Measurements from ENCODE around the gene MAP7D2. TPM values are rescaled to one million over a fixed set of nuclear protein-coding genes. Genes with fewer than 3 reads are reported as not detected.
"Not testable (repeated sequence)": the region's sequence is repeated elsewhere in the genome, so short reads cannot be mapped to it uniquely, and the experiment has no call there.

The MAP7D2 gene
- total RNA-seq, 1 experiment from 2014 or later, result 0.91 TPM

GRCh38 chrX:20130357-20130756 is 13.7 kb upstream of the MAP7D2 start:
- Histone ChIP-seq H3K4me2 (ENCODE audit: low read length) (no peak overlapping the region), H4K20me1 (ENCODE audit: low read length) (peaks cover 19% of the 10 kb centered on the region; the same call in 1 of the 2 replicates), H3K79me2 (ENCODE audit: low read length) (peaks cover 10% of the 10 kb centered on the region), H2AFZ (ENCODE audit: low read length) (no peak overlapping the region), H3K4me1 (ENCODE audit: insufficient read depth, low read length) (no peaks in the 10 kb centered on the region), H3K9ac (ENCODE audit: low read length) (no peak overlapping the region), H3K9me3 (ENCODE audit: low read length) (no peaks in the 10 kb centered on the region), H3K27me3 (ENCODE audit: low read length) (no peaks in the 10 kb centered on the region), H3K27ac (ENCODE audit: low read length) (no peak overlapping the region), H3F3A (ENCODE audit: low read length, unreplicated experiment) (peaks cover 9% of the 10 kb centered on the region), H3K4me3 (ENCODE audit: low read length) (no peak overlapping the region), H3K9me2 (replicated peaks; ENCODE audit: low read length) (no peaks in the 10 kb centered on the region), H3K36me3 (ENCODE audit: low read depth, low read length) (peaks cover 58% of the 10 kb centered on the region)
- intact Hi-C loops (cut with micrococcal nuclease), result no loop called here
- no peak for ATAC-seq
- DNase-seq, result no peak
- ChIA-PET CTCF (no interaction called here), POLR2A (ENCODE audit: unreplicated experiment) (no interaction called here)
- no TSS peak for BruUV-seq (replicated peaks)
- no peak for TF ChIP-seq EZH2phosphoT487 (IDR thresholded peaks at IDR 0.05; ENCODE audit: borderline replicate concordance, low read length)
- TF ChIP-seq CTCF (conservative IDR thresholded peaks at IDR 0.05; ENCODE audit: low read depth, low read length), result no peak
- TF ChIP-seq EZH2 (IDR thresholded peaks at IDR 0.05; ENCODE audit: low read length, unreplicated experiment), result no peak

DNA sequence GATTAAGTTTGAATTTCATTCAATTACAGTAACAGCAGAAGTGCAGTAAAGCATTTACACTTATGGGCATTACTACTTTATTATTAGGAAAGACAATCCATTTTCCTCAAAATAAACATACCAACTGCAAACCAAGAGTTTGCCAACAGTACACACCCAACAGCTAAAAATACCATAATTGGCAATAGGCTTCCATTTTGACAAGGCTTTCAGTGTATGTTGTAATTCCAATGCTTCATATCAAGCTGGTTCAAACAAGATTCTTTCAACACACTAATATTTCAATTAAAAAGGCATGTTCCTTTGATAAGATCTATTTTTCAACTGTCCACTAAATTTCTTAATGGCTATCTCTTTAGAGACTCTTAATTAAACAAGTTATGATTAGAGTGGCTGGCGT is 12.8 kb upstream of the MAP7D2 start:
- no TSS peak for BruUV-seq (replicated peaks)
- no peaks in the 10 kb centered on the region for H3K4me1 ChIP-seq (ENCODE audit: insufficient read depth, low read length)
- no peaks in the 10 kb centered on the region for H3K9me2 ChIP-seq (replicated peaks; ENCODE audit: low read length)
- H3K9me3 ChIP-seq (ENCODE audit: low read length), result no peaks in the 10 kb centered on the region
- H3K79me2 ChIP-seq (ENCODE audit: low read length), result peaks cover 3% of the 10 kb centered on the region; the same call in 1 of the 2 replicates
- ATAC-seq (no peak), DNase-seq (no peak)
- H3K9ac ChIP-seq (ENCODE audit: low read length), result no peak overlapping the region
- H3K36me3 ChIP-seq (ENCODE audit: low read depth, low read length), result peaks cover 58% of the 10 kb centered on the region
- H2AFZ ChIP-seq (ENCODE audit: low read length), result no peak overlapping the region
- H4K20me1 ChIP-seq (ENCODE audit: low read length), result peaks cover 19% of the 10 kb centered on the region; the same call in 1 of the 2 replicates
- H3K27ac ChIP-seq (ENCODE audit: low read length), result no peak overlapping the region
- ChIA-PET POLR2A (ENCODE audit: unreplicated experiment) (no interaction called here), CTCF (no interaction called here)
- TF ChIP-seq CTCF (conservative IDR thresholded peaks at IDR 0.05; ENCODE audit: low read depth, low read length) (no peak), EZH2 (IDR thresholded peaks at IDR 0.05; ENCODE audit: low read length, unreplicated experiment) (no peak), EZH2phosphoT487 (IDR thresholded peaks at IDR 0.05; ENCODE audit: borderline replicate concordance, low read length) (no peak)
- intact Hi-C loops (cut with micrococcal nuclease), result no loop called here
- H3K27me3 ChIP-seq (ENCODE audit: low read length), result no peaks in the 10 kb centered on the region
- H3F3A ChIP-seq (ENCODE audit: low read length, unreplicated experiment), result peaks cover 9% of the 10 kb centered on the region
- H3K4me3 ChIP-seq (ENCODE audit: low read length), result no peak overlapping the region
- H3K4me2 ChIP-seq (ENCODE audit: low read length), result no peak overlapping the region

GRCh38 chrX:20128670-20129069 is 12.0 kb upstream of the MAP7D2 start:
- no peak for TF ChIP-seq EZH2phosphoT487 (IDR thresholded peaks at IDR 0.05; ENCODE audit: borderline replicate concordance, low read length)
- TF ChIP-seq CTCF (conservative IDR thresholded peaks at IDR 0.05; ENCODE audit: low read depth, low read length), result no peak
- no peak for TF ChIP-seq EZH2 (IDR thresholded peaks at IDR 0.05; ENCODE audit: low read length, unreplicated experiment)
- no peak overlapping the region for H3K4me2 ChIP-seq (ENCODE audit: low read length)
- H3K4me3 ChIP-seq (ENCODE audit: low read length), result no peak overlapping the region
- no peak overlapping the region for H3K27ac ChIP-seq (ENCODE audit: low read length)
- POLR2A ChIA-PET (ENCODE audit: unreplicated experiment), result interaction anchor here (0.7 kb wide), 1 partner anchor 28 kb away, joined by 9 read pairs; no protein-coding TSS in a partner anchor
- H4K20me1 ChIP-seq (ENCODE audit: low read length), result peaks cover 18% of the 10 kb centered on the region; the same call in 1 of the 2 replicates
- H3K9me3 ChIP-seq (ENCODE audit: low read length), result no peaks in the 10 kb centered on the region
- no peaks in the 10 kb centered on the region for H3K9me2 ChIP-seq (replicated peaks; ENCODE audit: low read length)
- H3K27me3 ChIP-seq (ENCODE audit: low read length), result no peaks in the 10 kb centered on the region
- H3K79me2 ChIP-seq (ENCODE audit: low read length), result peaks cover 3% of the 10 kb centered on the region; the same call in 1 of the 2 replicates
- no TSS peak for BruUV-seq (replicated peaks)
- DNase-seq (no peak), ATAC-seq (no peak)
- H3K9ac ChIP-seq (ENCODE audit: low read length), result no peak overlapping the region
- peaks cover 9% of the 10 kb centered on the region for H3F3A ChIP-seq (ENCODE audit: low read length, unreplicated experiment)
- CTCF ChIA-PET, result no interaction called here
- H2AFZ ChIP-seq (ENCODE audit: low read length), result no peak overlapping the region
- peaks cover 52% of the 10 kb centered on the region for H3K36me3 ChIP-seq (ENCODE audit: low read depth, low read length)
- H3K4me1 ChIP-seq (ENCODE audit: insufficient read depth, low read length), result no peaks in the 10 kb centered on the region
- intact Hi-C loops (cut with micrococcal nuclease), result no loop called here

GRCh38 chrX:20127440-20127839 is 10.7 kb upstream of the MAP7D2 start:
- peak; percentile 59; the same call in 1 of the 2 replicates for ATAC-seq
- H3K4me1 ChIP-seq (ENCODE audit: insufficient read depth, low read length); H3K27me3 ChIP-seq (ENCODE audit: low read length); H3K79me2 ChIP-seq (ENCODE audit: low read length); H3K9ac ChIP-seq (ENCODE audit: low read length); H2AFZ ChIP-seq (ENCODE audit: low read length); CTCF ChIA-PET; intact Hi-C loops (cut with micrococcal nuclease); H3K4me2 ChIP-seq (ENCODE audit: low read length); H3K4me3 ChIP-seq (ENCODE audit: low read length); DNase-seq; H3K9me3 ChIP-seq (ENCODE audit: low read length); H3K27ac ChIP-seq (ENCODE audit: low read length); H3F3A ChIP-seq (ENCODE audit: low read length, unreplicated experiment); H3K9me2 ChIP-seq (replicated peaks; ENCODE audit: low read length): not testable (repeated sequence)
- TSS peak; percentile 20 for BruUV-seq (replicated peaks)
- POLR2A ChIA-PET (ENCODE audit: unreplicated experiment), result interaction anchor here (0.7 kb wide), 1 partner anchor 9 kb away, joined by 4 read pairs; no protein-coding TSS in a partner anchor
- Histone ChIP-seq H4K20me1 (ENCODE audit: low read length) (0 out of 2 replicates have a peak, but pooled peaks cover 12% of the 10 kb centered on the region), H3K36me3 (ENCODE audit: low read depth, low read length) (peaks cover 39% of the 10 kb centered on the region)
